ENCODE measurements around the gene CREB3L1.

DNA sequence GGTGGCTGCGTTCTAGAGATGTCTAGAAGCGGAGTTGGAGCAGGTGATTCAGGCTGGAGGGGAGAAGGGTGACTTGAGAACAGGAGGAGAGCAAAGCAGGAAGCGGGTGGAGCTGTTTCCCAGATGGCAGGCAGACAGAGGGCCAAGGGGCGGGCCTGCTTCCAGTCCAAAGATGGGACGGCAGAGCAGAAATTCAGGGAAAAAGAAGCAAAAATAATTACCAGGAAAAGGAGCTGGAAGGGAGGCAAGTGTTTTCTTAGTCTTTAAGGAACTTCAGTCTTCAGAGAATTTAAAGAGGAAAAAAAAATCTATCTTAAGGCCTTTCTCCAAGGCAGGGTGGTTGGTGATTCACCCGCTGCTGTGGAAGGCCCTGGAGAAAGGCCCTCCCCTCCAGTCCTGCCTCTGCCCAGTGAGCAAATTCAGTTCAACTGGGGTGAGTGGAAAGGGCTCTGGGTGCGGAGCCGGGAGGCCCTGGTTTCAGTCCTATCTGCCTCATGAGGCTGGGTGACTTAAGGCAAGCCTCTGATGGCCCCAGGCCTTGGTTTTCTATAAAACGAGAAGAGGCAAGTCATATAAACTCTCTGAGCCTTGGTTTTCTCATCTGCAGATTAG lies 4.5 kb upstream of the CREB3L1 start:
- TF ChIP-seq, protein P1, sequence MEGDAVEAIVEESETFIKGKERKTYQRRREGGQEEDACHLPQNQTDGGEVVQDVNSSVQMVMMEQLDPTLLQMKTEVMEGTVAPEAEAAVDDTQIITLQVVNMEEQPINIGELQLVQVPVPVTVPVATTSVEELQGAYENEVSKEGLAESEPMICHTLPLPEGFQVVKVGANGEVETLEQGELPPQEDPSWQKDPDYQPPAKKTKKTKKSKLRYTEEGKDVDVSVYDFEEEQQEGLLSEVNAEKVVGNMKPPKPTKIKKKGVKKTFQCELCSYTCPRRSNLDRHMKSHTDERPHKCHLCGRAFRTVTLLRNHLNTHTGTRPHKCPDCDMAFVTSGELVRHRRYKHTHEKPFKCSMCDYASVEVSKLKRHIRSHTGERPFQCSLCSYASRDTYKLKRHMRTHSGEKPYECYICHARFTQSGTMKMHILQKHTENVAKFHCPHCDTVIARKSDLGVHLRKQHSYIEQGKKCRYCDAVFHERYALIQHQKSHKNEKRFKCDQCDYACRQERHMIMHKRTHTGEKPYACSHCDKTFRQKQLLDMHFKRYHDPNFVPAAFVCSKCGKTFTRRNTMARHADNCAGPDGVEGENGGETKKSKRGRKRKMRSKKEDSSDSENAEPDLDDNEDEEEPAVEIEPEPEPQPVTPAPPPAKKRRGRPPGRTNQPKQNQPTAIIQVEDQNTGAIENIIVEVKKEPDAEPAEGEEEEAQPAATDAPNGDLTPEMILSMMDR (IDR thresholded peaks at IDR 0.05) = no peak
- no peak for TF ChIP-seq POLR2A (IDR thresholded peaks at IDR 0.05)

All from gastroesophageal sphincter (tissue), 3 donors.